ENCODE results near the gene ACHE.
"Not testable (repeated sequence)": the region's sequence is repeated elsewhere in the genome, so short reads cannot be mapped to it uniquely, and the experiment has no call there.

Gene ACHE

DNA sequence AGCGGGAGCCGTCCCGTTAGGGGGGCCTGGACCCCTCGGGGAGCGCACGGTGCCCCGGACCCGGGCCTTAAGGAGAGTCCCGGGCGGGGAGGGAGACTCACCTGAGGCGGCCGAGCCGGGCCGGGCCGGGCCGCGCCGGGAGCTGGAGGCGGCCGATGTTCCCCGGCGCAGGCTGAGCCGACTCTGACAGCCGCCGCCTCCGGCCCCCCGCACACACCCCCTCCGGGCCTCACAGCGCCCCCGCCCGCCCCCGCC lies at the start of gene ACHE:
Gene ACHE (minus strand): TSS at position 188 of the 255 bp plus-strand sequence. CDS start 1,656 bp downstream, outside the sequence.
- DNase-seq (ENCODE audit: low read depth) = no peak

GRCh38 chr7:100944138-100944537 lies 48.5 kb upstream of the ACHE start:
- DNase-seq (ENCODE audit: low read depth) = no peak

DNA sequence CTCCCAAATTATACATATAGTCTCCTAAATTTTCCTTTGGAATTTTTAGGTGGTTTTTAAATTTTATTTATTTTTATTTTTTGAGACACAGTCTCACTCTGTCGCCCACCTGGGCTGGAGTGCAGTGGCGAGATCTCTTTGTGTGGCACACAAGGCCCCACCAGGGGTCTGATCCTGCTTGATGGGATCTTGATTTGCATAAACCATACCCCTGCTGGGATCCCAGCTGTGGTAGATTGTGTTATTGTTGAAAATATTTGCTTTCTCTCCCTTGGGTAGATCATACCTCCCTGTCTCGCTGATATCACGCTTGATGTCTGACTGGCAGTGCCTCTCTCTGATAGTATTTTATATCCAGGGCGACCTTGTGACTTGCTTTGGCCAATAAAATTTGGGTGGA lies 48.0 kb upstream of the ACHE start:
- no peak for DNase-seq (ENCODE audit: low read depth)

GRCh38 chr7:100942045-100942774 lies 46.5 kb upstream of the ACHE start:
- DNase-seq (ENCODE audit: low read depth) = no peak

- DNase-seq (ENCODE audit: low read depth) = not testable (repeated sequence)
Measured at GRCh38 chr7:100936167-100936566, 40.5 kb upstream of the ACHE start.

- DNase-seq (ENCODE audit: low read depth) = not testable (repeated sequence)
Measured at GRCh38 chr7:100935381-100935780, 39.7 kb upstream of the ACHE start.

DNA sequence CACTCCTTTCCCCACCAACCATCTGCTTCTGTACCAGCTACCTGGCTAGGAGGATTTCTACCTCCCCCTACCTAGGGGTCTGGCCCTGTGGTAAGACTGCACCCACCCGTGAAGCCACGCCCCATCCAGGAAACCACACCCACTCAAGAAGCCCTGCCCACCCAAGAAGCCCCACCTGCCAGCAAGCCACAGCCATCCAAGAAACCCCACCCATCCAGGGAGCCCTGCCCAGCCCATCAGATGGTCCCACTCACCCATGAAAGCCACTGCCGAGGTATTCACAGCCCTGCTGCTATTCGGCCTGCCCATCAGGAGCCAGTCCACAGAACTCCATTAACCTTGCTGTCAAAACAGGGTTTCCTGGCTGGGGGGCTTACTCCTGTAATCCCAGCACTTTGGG lies 38.0 kb upstream of the ACHE start:
- no peak for DNase-seq (ENCODE audit: low read depth)

GRCh38 chr7:100929808-100930174 lies 34.1 kb upstream of the ACHE start:
- DNase-seq (ENCODE audit: low read depth) = no peak

DNA sequence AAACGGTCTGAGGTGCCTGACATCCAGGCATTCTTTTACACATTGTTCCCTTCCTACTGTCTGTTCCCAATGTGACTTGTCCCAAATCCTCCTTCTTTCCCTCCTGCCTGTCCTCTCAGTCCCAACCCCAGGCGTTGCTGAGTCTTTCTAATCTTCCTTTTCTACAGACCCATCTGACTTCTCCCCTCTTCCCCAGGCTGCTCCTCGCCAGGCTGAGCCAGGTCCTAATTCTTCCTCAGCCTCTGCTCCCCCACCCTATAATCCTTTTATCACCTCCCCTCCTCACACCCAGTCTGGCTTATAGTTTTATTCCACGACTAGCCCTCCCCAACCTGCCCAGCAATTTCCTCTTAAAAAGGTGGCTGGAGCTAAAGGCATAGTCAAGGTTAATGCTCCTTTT lies 27.9 kb upstream of the ACHE start:
- not testable (repeated sequence) for DNase-seq (ENCODE audit: low read depth)

DNA sequence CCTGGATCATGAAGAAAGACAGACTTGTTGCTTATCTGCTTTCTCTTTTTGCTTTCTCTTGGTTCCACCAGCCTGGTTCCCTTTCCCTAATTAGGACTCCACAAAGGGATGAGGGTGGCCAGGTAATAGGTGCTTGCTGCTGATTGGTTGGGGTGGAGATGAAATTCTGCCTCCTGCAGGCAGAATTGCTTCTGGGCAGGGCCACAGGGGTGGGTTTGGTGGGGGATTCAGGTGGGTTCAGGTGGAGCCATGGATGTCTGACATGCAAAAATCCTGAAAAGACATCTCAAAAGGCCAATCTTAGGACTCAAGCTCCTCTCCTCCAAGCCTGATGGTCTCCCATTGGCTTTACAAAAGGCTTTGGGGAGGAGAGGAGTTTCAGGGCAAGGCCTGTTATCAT lies 25.4 kb upstream of the ACHE start:
- no peak for DNase-seq (ENCODE audit: low read depth)

GRCh38 chr7:100919779-100920437 lies 24.2 kb upstream of the ACHE start:
- DNase-seq (ENCODE audit: low read depth) = not testable (repeated sequence)

- DNase-seq (ENCODE audit: low read depth) = not testable (repeated sequence)
Measured at GRCh38 chr7:100919335-100919734, 23.6 kb upstream of the ACHE start.

- no peak for DNase-seq (ENCODE audit: low read depth)
Measured at GRCh38 chr7:100914879-100915447, 19.3 kb upstream of the ACHE start.

DNA sequence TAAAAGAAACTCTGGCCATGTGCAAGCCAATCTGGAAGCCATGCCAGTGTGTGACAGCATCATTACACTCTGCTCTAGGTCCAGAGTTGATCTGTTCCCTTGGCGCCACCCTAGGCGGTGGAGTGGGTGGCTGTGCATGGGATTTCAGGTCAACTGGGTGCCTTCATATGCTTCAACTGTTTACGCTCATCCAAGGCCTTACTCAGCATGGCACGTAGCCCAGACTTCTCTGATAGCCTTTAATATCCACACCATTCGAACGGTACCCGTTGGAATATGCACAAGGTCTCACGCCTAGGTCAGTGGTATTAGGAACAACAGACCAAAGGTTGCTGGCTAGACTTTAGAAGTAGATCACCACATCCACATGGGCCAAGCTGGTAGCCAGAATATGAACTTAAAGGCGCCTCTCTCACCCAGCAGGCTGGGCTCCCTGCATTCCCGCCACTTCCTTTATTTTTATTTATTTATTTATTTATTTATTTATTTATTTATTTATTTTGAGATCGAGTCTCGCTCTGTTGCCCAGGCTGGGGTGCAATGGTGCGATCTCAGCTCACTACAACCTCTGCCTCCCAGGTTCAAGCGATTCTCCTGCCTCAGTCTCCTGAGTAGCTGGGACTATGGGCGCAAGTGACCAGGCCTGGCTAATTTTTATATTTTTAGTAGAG lies 18.7 kb upstream of the ACHE start:
- no peak for DNase-seq (ENCODE audit: low read depth)

- DNase-seq (ENCODE audit: low read depth) = no peak
Measured at GRCh38 chr7:100911484-100911883, 15.8 kb upstream of the ACHE start.

DNA sequence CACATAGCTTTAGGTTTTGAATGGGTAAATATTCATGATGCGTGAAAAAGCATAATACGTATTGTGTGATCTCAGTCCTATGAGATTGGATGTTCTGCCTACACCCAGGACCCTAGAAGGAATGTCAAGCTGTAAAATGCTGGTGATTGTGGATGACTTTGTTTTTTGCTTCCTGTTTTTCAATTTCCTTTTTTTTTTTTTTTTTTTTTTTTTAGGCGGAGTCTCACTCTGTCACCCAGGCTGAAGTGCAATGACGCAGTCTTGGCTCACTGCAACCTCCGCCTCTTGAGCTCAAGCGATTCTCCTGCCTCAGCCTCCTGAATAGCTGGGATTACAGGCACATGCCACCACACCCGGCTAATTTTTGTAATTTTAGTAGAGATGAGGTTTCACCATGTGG lies 14.8 kb upstream of the ACHE start:
- not testable (repeated sequence) for DNase-seq (ENCODE audit: low read depth)

- DNase-seq (ENCODE audit: low read depth) = no peak
Measured at GRCh38 chr7:100908512-100908911, 12.8 kb upstream of the ACHE start.

GRCh38 chr7:100902638-100903037 lies 7.0 kb upstream of the ACHE start:
- DNase-seq (ENCODE audit: low read depth) = no peak

DNA sequence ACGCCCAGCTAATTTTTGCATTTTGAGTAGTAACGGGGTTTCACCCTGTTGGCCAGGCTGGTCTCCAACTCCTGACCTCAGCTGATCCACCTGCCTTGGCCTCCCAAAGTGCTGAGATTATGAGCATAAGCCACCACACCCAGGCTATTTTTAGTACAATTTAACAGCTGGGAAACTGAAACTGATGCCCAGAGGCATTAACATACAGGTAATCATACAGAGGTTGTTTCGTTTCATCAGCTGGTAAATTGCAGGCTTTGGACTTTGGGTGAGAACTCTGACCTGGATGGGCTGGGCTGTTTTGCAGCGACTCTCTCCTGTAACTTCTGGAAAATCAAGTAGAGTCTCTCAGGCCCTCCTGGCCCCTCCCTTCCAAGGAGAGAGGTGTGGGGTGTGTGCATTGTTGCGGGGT lies 6.2 kb upstream of the ACHE start:
- DNase-seq (ENCODE audit: low read depth) = no peak

DNA sequence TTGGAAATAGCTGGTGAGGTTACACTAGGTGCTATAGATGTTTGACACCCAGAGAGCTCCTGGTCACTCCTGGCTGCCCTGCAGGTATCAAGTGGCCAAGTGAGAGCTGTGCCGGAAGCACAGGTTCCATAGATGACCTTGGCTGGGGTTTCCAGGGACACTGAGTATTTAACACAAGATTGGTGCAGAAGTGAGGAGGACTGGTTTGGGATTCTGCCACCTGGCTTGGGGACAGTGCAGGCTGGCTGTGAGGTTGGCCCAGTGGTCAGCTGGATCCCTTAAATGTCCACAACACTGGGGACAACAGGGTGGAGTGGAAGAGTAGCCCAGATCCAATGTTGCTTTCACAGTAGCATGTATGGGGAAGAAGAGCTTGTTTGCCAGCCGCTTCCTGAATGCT lies 5.3 kb upstream of the ACHE start:
- no peak for DNase-seq (ENCODE audit: low read depth)

DNA sequence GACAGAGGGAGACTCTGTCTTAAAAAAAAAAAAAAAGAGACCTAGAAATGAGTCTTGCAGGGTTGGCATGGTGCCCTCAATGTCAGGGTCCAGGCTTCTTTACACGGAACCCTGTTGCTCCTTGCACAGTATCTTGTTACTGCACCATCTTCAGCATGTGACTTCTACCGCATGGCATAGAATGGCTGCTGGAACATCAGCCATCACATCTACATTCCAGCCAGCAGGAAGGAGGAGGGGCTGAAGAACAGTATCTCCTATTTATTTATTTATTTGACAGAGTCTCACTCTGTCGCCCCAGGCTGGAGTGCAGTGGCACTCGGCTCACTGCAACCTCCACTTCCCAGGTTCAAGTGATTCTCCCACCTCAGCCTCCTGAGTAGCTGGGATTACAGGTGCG lies 3.7 kb upstream of the ACHE start:
- DNase-seq (ENCODE audit: low read depth) = no peak

GRCh38 chr7:100897772-100898454 lies 2.2 kb upstream of the ACHE start:
- DNase-seq (ENCODE audit: low read depth) = no peak

All from activated T-cell treated with anti-CD3 and anti-CD28 coated beads for 1 hour (primary cell).